ENCODE data around the gene RFTN1.

RFTN1 gene

GRCh38 chr3:16290007-16290826, 223.3 kb downstream of the RFTN1 start:
- FAIRE-seq = peak; percentile 82
- DNase-seq (ENCODE audit: insufficient read length, low spot score) = no peak

GRCh38 chr3:16289144-16289889, 224.2 kb downstream of the RFTN1 start:
- DNase-seq (ENCODE audit: insufficient read length, low spot score) (no peak), FAIRE-seq (no peak)

GRCh38 chr3:16288664-16289063, 224.8 kb downstream of the RFTN1 start:
- FAIRE-seq (no peak), DNase-seq (ENCODE audit: insufficient read length, low spot score) (no peak)

- DNase-seq (ENCODE audit: insufficient read length, low spot score) (no peak), FAIRE-seq (no peak)
Observed at GRCh38 chr3:16286751-16287543, 226.6 kb downstream of the RFTN1 start.

GRCh38 chr3:16286161-16286560, 227.3 kb downstream of the RFTN1 start:
- FAIRE-seq = peak; percentile 64
- DNase-seq (ENCODE audit: insufficient read length, low spot score) = no peak

- no peak for FAIRE-seq
- DNase-seq (ENCODE audit: insufficient read length, low spot score) = no peak
Observed at GRCh38 chr3:16284633-16285032, 228.9 kb downstream of the RFTN1 start.

- DNase-seq (ENCODE audit: insufficient read length, low spot score) (no peak), FAIRE-seq (no peak)
Observed at GRCh38 chr3:16280671-16281070, 232.8 kb downstream of the RFTN1 start.

- DNase-seq (ENCODE audit: insufficient read length, low spot score) = no peak
- FAIRE-seq = no peak
Observed at GRCh38 chr3:16279010-16279801, 234.3 kb downstream of the RFTN1 start.

- no peak for FAIRE-seq
- DNase-seq (ENCODE audit: insufficient read length, low spot score) = no peak
Observed at GRCh38 chr3:16277471-16277870, 236.0 kb downstream of the RFTN1 start.

- DNase-seq (ENCODE audit: insufficient read length, low spot score) (no peak), FAIRE-seq (no peak)
Observed at GRCh38 chr3:16273867-16274266, 239.6 kb downstream of the RFTN1 start.

- no peak for FAIRE-seq
- DNase-seq (ENCODE audit: insufficient read length, low spot score) = no peak
Observed at GRCh38 chr3:16272588-16272987, 240.9 kb downstream of the RFTN1 start.

GRCh38 chr3:16270855-16271254, 242.6 kb downstream of the RFTN1 start:
- FAIRE-seq = no peak
- DNase-seq (ENCODE audit: insufficient read length, low spot score) = no peak

- DNase-seq (ENCODE audit: insufficient read length, low spot score) (no peak), FAIRE-seq (no peak)
Observed at GRCh38 chr3:16266714-16267113, 246.8 kb downstream of the RFTN1 start.
